NB4 (cell line): ENCODE measurements around the gene CALCOCO2.

Experiments used
- CTCF ChIP-seq: IDR thresholded peaks from one replicate; pipeline ENCODE4 v1.5.1; 2012; ENCODE audit warnings: low read depth, low read length
- MAX ChIP-seq: IDR thresholded peaks from 2 replicates; pipeline ENCODE4 v1.6.1; 2011; ENCODE audit warnings: low read depth, low read length
- POLR2A ChIP-seq: IDR thresholded peaks from 2 replicates; pipeline ENCODE4 v1.6.1; 2011; ENCODE audit warnings: mild to moderate bottlenecking; ENCODE audit not compliant: insufficient read length; ENCODE audit errors: extremely low read depth

- no peak for TF ChIP-seq CTCF
- no peak for TF ChIP-seq POLR2A
- no peak for TF ChIP-seq MAX
Measured at GRCh38 chr17:48787828-48788227, 43.0 kb upstream of the CALCOCO2 start.
